Thyroid gland (tissue), 4 donors: ENCODE data around the gene GCH1. TPM values are rescaled to one million over a fixed set of nuclear protein-coding genes. Genes with fewer than 3 reads are reported as not detected.

Experiments
- DNase-seq, 2 donors: peaks; one replicate each; pipeline ENCODE4 v3.0.0-alpha.2; 2019
- H3K27ac ChIP-seq, 3 donors: fragments of 200-600 bp; sonication (generic); 1 replicate in 2 of 3; 2 replicates in 1 of 3; pipeline ENCODE4 v1.5.1; 2016 to 2019; ENCODE audit warnings: mild to moderate bottlenecking in 1 of 3, moderate library complexity in 1 of 3
- H3K27me3 ChIP-seq: fragments of 200-600 bp; sonication (generic); one replicate; pipeline ENCODE4 v1.5.1; 2019
- H3K36me3 ChIP-seq, 2 donors: fragments of 200-600 bp; sonication (generic); one replicate each; pipeline ENCODE4 v1.5.1; 2016 to 2019
- H3K4me1 ChIP-seq, 2 donors: fragments of 200-600 bp; sonication (generic); one replicate each; pipeline ENCODE4 v1.5.1; 2017 to 2019
- H3K4me3 ChIP-seq, 3 donors: fragments of 200-600 bp; sonication (generic); replicated peaks in 1 of 3; 1 replicate in 2 of 3; 2 replicates in 1 of 3; pipeline ENCODE4 v1.5.1; 2016; ENCODE audit warnings: mild to moderate bottlenecking in 1 of 3
- H3K9me3 ChIP-seq: fragments of 200-600 bp; sonication (generic); one replicate; pipeline ENCODE4 v1.5.1; 2017
- CTCF ChIP-seq, 6 experiments: fragments of 200-600 bp in 3 of 6; fragments of 450-650 bp in 3 of 6; sonication (generic) in 3 of 6; IDR thresholded peaks; one replicate each; pipeline ENCODE4 v1.5.1; 2016 to 2019; ENCODE audit warnings: antibody characterized with exemption in 6 of 6, mild to moderate bottlenecking in 2 of 6, inconsistent platforms in 1 of 6, moderate library complexity in 1 of 6
- POLR2A ChIP-seq, 2 donors: fragments of 450-650 bp; IDR thresholded peaks; one replicate each; pipeline ENCODE4 v1.6.1; 2017; ENCODE audit warnings: antibody characterized with exemption in 2 of 2, mild to moderate bottlenecking in 2 of 2, moderate library complexity in 1 of 2
- WGBS, 2 donors: methylation state at CpG; one replicate each; pipeline ENCODE4 v1.1.5; 2017; 5-methylcytosine and 5-hydroxymethylcytosine counted together
- intact Hi-C: fragments of 100-400 bp; cut with DNase I; formaldehyde crosslinking; loops from one replicate; pipeline ENCODE4 v1.15.1; 2023
- total RNA-seq, 4 donors: library from RNA; depleted of rRNA; stranded (reverse); fragments of >200 nt; gene quantifications; one replicate each; pipeline ENCODE4 v1.2.3, GENCODE V29; 2016

GCH1 gene
- total RNA-seq, 4 donors from 2014 or later = 5.2 to 7.8 (median 7.4) TPM

DNA sequence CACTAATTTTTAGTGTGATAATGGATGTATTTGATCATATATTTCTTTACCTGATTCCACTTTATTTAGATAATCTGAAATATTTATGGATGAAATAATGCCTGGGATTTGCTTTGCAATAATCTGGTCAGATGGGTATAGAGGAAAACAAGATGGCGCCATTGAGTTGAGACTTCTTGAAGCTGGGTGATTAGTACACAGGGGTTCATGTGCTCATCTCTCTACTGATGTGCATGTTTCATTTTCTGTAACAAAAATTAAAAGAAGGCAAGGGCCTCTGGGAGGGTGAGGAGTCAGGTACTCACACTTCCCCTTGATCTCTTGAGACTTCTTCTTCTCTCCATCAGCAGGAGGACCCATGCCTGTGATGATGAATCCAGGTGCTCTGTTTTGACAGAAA lies 61.8 kb downstream of the GCH1 start:
- intact Hi-C loops = no loop called here
- no peaks in the 10 kb centered on the region for H3K4me1 ChIP-seq

GRCh38 chr14:54840336-54840735 lies 62.3 kb downstream of the GCH1 start:
- no peaks in the 10 kb centered on the region for H3K36me3 ChIP-seq
- intact Hi-C loops = no loop called here
- no peak for DNase-seq
- TF ChIP-seq POLR2A (IDR thresholded peaks at IDR 0.05) (no peak), CTCF (IDR thresholded peaks at IDR 0.05) (no peak)
- no peak overlapping the region for H3K27ac ChIP-seq
- H3K27me3 ChIP-seq = no peaks in the 10 kb centered on the region
- 78 to 85% methylated on average over 3 of the region's 3 CpGs for whole genome bisulfite sequencing, 2 donors
- no peaks in the 10 kb centered on the region for H3K4me1 ChIP-seq
- H3K9me3 ChIP-seq = no peaks in the 10 kb centered on the region
- no peak overlapping the region for H3K4me3 ChIP-seq

More for the DNA sequence above, 61.8 kb downstream of the GCH1 start:
- Histone ChIP-seq H3K27me3 (no peaks in the 10 kb centered on the region), H3K27ac (no peak overlapping the region), H3K4me3 (no peak overlapping the region), H3K9me3 (no peaks in the 10 kb centered on the region), H3K36me3 (no peaks in the 10 kb centered on the region)
- DNase-seq = no peak
- TF ChIP-seq CTCF (IDR thresholded peaks at IDR 0.05) = no peak
- TF ChIP-seq POLR2A (IDR thresholded peaks at IDR 0.05) = no peak
- WGBS, 2 donors = 97 to 100% methylated on average over 1 of the region's 1 CpG

DNA sequence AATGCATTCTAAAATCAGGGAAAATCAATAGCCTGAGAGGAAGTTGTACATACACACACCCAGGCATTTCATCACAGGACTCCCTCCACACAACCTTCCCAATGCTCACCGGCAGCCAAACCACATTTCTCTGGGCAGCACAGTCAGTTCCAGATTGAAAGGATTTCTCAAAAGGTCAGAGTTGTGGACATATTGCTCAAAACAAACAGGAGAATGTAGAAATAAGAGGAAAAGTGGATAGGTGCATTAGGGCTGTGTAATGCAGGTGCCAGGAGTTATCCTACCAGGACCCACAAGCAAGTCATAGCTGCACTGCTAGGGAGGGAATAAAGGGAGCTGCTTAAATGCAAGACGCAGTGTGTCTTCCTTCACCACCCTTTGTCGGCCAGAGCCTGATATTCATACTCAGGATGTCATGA lies 62.9 kb downstream of the GCH1 start:
- H3K27ac ChIP-seq = no peak overlapping the region
- H3K27me3 ChIP-seq = no peaks in the 10 kb centered on the region
- 71 to 76% methylated on average over 3 of the region's 3 CpGs for WGBS, 2 donors
- no peaks in the 10 kb centered on the region for H3K9me3 ChIP-seq
- H3K4me3 ChIP-seq = no peak overlapping the region
- TF ChIP-seq POLR2A (IDR thresholded peaks at IDR 0.05) (no peak), CTCF (IDR thresholded peaks at IDR 0.05) (no peak)
- no peaks in the 10 kb centered on the region for H3K4me1 ChIP-seq
- H3K36me3 ChIP-seq = no peaks in the 10 kb centered on the region
- intact Hi-C loops = no loop called here
- no peak for DNase-seq

DNA sequence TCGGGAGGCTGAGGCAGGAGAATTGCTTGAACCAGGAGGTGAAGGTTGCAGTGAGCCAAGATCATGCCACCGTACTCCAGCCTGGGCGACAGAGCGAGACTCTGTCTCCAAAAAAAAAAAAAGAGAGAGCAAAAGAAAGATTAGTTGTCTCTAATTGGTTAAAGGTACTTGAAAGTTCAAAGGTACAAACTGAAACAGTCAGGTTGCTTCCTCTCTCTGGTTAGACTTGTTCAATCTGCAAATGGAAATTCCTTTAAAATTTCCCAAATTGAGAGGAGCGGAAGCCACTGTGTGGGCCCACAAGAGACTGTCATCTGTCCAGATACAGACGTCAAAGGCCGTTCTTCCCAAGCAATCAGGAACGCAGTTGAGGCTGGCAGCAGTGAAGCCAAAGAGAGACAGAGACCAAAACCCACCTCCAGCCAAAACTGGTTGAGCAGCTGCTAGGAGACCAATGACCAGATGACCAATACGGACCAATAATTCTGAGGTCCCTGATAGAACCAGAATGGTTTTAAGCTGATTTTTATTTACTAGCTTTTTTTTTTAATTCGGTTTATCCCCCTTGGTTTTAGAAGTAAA lies 63.6 kb downstream of the GCH1 start:
- DNase-seq = no peak
- intact Hi-C loops = no loop called here
- Histone ChIP-seq H3K4me3 (no peak overlapping the region), H3K36me3 (no peaks in the 10 kb centered on the region), H3K9me3 (no peaks in the 10 kb centered on the region), H3K27ac (no peak overlapping the region), H3K27me3 (no peaks in the 10 kb centered on the region), H3K4me1 (no peaks in the 10 kb centered on the region)
- no peak for TF ChIP-seq CTCF (IDR thresholded peaks at IDR 0.05)
- no peak for TF ChIP-seq POLR2A (IDR thresholded peaks at IDR 0.05)
- 89% methylated on average over 10 of the region's 10 CpGs for WGBS, 2 donors

DNA sequence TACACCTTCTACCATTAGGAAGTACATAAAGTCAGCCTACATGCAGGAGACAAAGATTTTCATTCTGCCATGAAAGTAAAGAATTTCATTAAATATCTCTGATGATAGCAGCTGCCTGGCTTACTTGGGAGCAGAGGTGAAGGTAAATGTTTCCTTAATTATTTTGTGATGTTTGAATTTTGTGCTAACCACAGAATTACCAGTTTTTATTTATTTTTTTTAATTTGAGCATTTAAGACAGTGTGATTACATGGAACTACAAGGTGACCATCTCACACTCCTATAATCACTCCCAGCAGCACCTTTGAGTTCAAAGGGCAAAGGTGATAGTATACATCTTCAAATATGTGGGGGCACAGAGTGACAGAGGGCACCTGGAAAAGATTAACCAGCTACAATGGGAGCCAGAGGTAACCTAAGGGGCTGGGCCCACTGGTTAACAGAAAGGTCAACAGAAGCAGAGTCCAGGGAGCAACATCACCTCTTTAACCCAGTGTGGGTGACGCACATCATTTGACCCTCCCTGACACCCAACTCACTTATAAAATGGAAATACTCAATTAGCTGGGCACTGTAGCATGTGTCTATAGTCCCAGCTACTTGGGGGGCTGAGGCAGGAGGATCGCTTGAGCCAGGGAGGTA lies 65.0 kb downstream of the GCH1 start:
- Histone ChIP-seq H3K27me3 (no peaks in the 10 kb centered on the region), H3K27ac (no peak overlapping the region), H3K4me3 (no peak overlapping the region), H3K9me3 (no peaks in the 10 kb centered on the region), H3K4me1 (no peaks in the 10 kb centered on the region), H3K36me3 (no peaks in the 10 kb centered on the region)
- no peak for DNase-seq
- intact Hi-C loops = no loop called here
- WGBS, 2 donors = 93 to 96% methylated on average over 2 of the region's 2 CpGs
- TF ChIP-seq CTCF (IDR thresholded peaks at IDR 0.05) (no peak), POLR2A (IDR thresholded peaks at IDR 0.05) (no peak)
